Activated CD4-positive, alpha-beta memory T cell treated with anti-CD3 and anti-CD28 coated beads, Interleukin-2, amount 10 ng/mL, durations not matched to agents 7 days and 5 days (primary cell): ENCODE data around the gene EDN1. TPM values are rescaled to one million over a fixed set of nuclear protein-coding genes. Genes with fewer than 3 reads are reported as not detected.

Experiments used
- CTCF ChIA-PET: fragments of 350-600 bp; sonication (Branson Sonifier 250); formaldehyde crosslinking; loops from one replicate; lab custom pipeline; 2021; ENCODE audit warnings: antibody characterized with exemption, inconsistent platforms; lab: Charles Lee
- POLR2A ChIA-PET: fragments of 350-600 bp; sonication (Branson Sonifier 250); formaldehyde crosslinking; loops from one replicate; lab custom pipeline; 2021; ENCODE audit warnings: antibody characterized with exemption; lab: Charles Lee
- DNase-seq: peaks from one replicate; pipeline ENCODE4 v3.0.0-alpha.2; 2020
- H3K27ac Mint-ChIP-seq: one replicate; pipeline ENCODE4 v1.8.0; 2021; ENCODE audit warnings: mild to moderate bottlenecking, mixed read lengths
- H3K27me3 Mint-ChIP-seq: one replicate; pipeline ENCODE4 v1.8.0; 2021; ENCODE audit warnings: mixed read lengths
- H3K36me3 Mint-ChIP-seq: one replicate; pipeline ENCODE4 v1.8.0; 2021; ENCODE audit warnings: low read depth, mixed read lengths
- H3K4me1 Mint-ChIP-seq: one replicate; pipeline ENCODE4 v1.8.0; 2021; ENCODE audit warnings: mixed read lengths
- H3K4me3 Mint-ChIP-seq: one replicate; pipeline ENCODE4 v1.8.0; 2021; ENCODE audit warnings: mild to moderate bottlenecking, mixed read lengths
- H3K9me3 Mint-ChIP-seq: one replicate; pipeline ENCODE4 v1.8.0; 2021; ENCODE audit warnings: mixed read lengths
- total RNA-seq, 2 experiments: library from RNA; stranded (reverse); gene quantifications; one replicate each; pipeline ENCODE4 v1.2.3, GENCODE V29; 2021

Gene EDN1
- total RNA-seq, 2 experiments from 2014 or later: 0.10 TPM; not detected in 1

- Mint-ChIP-seq H3K4me3 (no peak overlapping the region), H3K4me1 (peaks cover 13% of the 10 kb centered on the region), H3K27me3 (peaks cover 45% of the 10 kb centered on the region), H3K36me3 (no peaks in the 10 kb centered on the region), H3K9me3 (no peaks in the 10 kb centered on the region), H3K27ac (no peak overlapping the region)
- DNase-seq: no peak
- ChIA-PET CTCF (interaction anchor here (3.4 kb wide), 1 partner anchor 637 kb away, joined by 56 read pairs; no protein-coding TSS in a partner anchor), POLR2A (no interaction called here)
Observed at GRCh38 chr6:12291839-12292604, 1.9 kb downstream of the EDN1 start.

DNA sequence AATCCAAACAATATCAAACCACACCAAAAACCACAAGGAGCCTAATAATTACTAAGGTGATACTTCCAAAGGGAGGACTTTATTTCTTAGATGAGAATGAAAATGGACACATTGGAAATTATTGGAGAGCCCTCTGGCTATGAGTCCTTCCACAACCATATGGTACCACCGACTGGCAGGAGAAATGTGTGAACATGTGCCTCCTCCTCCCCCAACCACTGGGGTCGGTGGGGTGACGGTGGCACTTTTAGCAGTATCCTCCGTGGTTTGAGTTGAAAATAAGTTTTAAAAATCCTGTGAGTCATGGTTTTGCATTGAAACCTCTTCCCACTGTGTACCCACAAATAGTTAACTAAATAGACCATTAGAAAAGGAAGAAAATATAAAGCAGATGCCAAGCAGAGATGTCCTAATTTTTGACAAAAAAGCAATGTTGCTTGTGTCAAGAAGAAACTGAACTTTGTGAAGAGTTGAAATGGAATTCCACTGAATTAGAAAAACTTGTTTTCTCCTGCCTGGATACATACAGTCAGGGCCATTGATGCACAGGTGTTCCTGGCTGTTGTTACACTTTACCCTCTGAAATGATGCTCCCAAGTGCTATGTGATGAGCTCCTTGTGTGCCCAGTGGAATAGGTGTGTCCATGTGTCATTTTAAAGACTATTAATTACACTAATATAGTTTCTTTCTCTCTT lies 3.2 kb downstream of the EDN1 start:
- no peak overlapping the region for H3K27ac Mint-ChIP-seq
- H3K4me1 Mint-ChIP-seq: peaks cover 13% of the 10 kb centered on the region
- H3K9me3 Mint-ChIP-seq: no peaks in the 10 kb centered on the region
- no peaks in the 10 kb centered on the region for H3K36me3 Mint-ChIP-seq
- peaks cover 49% of the 10 kb centered on the region for H3K27me3 Mint-ChIP-seq
- no peak overlapping the region for H3K4me3 Mint-ChIP-seq
- CTCF ChIA-PET: no interaction called here
- POLR2A ChIA-PET: no interaction called here
- no peak for DNase-seq

GRCh38 chr6:12293931-12294807 lies 4.0 kb downstream of the EDN1 start:
- DNase-seq: no peak
- Mint-ChIP-seq H3K36me3 (no peaks in the 10 kb centered on the region), H3K4me3 (no peak overlapping the region), H3K4me1 (peaks cover 11% of the 10 kb centered on the region), H3K27ac (no peak overlapping the region), H3K27me3 (peaks cover 42% of the 10 kb centered on the region), H3K9me3 (no peaks in the 10 kb centered on the region)
- POLR2A ChIA-PET: no interaction called here
- CTCF ChIA-PET: no interaction called here

- no peak overlapping the region for H3K27ac Mint-ChIP-seq
- peaks cover 35% of the 10 kb centered on the region for H3K27me3 Mint-ChIP-seq
- CTCF ChIA-PET: no interaction called here
- H3K9me3 Mint-ChIP-seq: no peaks in the 10 kb centered on the region
- POLR2A ChIA-PET: interaction anchor here (0.6 kb wide), 1 partner anchor 641 kb away, joined by 3 read pairs; no protein-coding TSS in a partner anchor
- H3K4me1 Mint-ChIP-seq: peaks cover 4% of the 10 kb centered on the region
- no peak for DNase-seq
- no peaks in the 10 kb centered on the region for H3K36me3 Mint-ChIP-seq
- H3K4me3 Mint-ChIP-seq: no peak overlapping the region
Observed at GRCh38 chr6:12294851-12295536, 4.8 kb downstream of the EDN1 start.

GRCh38 chr6:12295558-12296254 lies 5.5 kb downstream of the EDN1 start:
- no peaks in the 10 kb centered on the region for H3K4me1 Mint-ChIP-seq
- no peak for DNase-seq
- H3K9me3 Mint-ChIP-seq: no peaks in the 10 kb centered on the region
- CTCF ChIA-PET: no interaction called here
- no peak overlapping the region for H3K27ac Mint-ChIP-seq
- H3K36me3 Mint-ChIP-seq: no peaks in the 10 kb centered on the region
- H3K27me3 Mint-ChIP-seq: peaks cover 28% of the 10 kb centered on the region
- H3K4me3 Mint-ChIP-seq: no peak overlapping the region
- POLR2A ChIA-PET: interaction anchor here (0.6 kb wide), 1 partner anchor 642 kb away, joined by 3 read pairs; no protein-coding TSS in a partner anchor

- CTCF ChIA-PET: no interaction called here
- POLR2A ChIA-PET: no interaction called here
- no peak for DNase-seq
- peaks cover 27% of the 10 kb centered on the region for H3K27me3 Mint-ChIP-seq
- H3K9me3 Mint-ChIP-seq: no peaks in the 10 kb centered on the region
- no peak overlapping the region for H3K4me3 Mint-ChIP-seq
- H3K36me3 Mint-ChIP-seq: no peaks in the 10 kb centered on the region
- H3K4me1 Mint-ChIP-seq: no peaks in the 10 kb centered on the region
- H3K27ac Mint-ChIP-seq: no peak overlapping the region
Observed at GRCh38 chr6:12296255-12296573, 6.1 kb downstream of the EDN1 start.

DNA sequence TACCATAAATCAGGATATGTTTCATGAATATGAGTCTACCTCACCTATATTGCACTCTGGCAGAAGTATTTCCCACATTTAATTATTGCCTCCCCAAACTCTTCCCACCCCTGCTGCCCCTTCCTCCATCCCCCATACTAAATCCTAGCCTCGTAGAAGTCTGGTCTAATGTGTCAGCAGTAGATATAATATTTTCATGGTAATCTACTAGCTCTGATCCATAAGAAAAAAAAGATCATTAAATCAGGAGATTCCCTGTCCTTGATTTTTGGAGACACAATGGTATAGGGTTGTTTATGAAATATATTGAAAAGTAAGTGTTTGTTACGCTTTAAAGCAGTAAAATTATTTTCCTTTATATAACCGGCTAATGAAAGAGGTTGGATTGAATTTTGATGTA lies 6.4 kb downstream of the EDN1 start:
- Mint-ChIP-seq H3K27me3 (peaks cover 23% of the 10 kb centered on the region), H3K4me3 (no peak overlapping the region), H3K27ac (no peak overlapping the region), H3K4me1 (no peaks in the 10 kb centered on the region), H3K9me3 (no peaks in the 10 kb centered on the region), H3K36me3 (no peaks in the 10 kb centered on the region)
- DNase-seq: no peak
- CTCF ChIA-PET: no interaction called here
- POLR2A ChIA-PET: no interaction called here

DNA sequence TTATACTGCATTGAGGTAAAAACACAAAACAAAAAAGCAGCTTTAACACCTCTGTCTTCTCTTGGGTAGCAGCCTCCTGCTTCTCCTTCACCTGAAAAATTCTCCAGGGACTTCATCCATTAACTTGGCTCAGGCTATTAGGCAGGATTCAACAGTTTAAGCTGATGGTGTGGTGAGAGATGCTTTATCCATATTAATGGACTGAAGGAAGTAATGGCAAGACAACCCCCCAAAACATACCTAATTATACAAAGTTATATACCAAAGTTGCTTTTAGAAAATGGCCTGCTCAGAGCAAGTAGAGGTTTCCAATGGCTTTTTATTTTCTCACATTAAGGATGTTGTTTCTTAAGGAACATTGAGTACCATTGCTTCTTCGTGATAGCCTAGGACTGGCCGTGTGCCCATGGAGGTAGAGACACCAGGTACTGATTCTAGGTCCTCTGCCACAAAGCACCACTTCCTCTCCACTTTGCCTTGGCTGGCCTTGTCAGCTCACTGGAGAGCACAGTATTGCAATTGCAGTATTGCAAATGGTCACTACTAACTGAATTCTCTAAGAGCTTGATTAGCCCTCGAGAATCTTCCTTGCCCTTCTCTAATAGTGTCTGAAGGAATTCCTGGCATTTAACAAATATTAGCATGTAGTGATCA lies 7.3 kb downstream of the EDN1 start:
- Mint-ChIP-seq H3K27me3 (peaks cover 14% of the 10 kb centered on the region), H3K4me1 (no peaks in the 10 kb centered on the region), H3K9me3 (no peaks in the 10 kb centered on the region), H3K4me3 (no peak overlapping the region), H3K27ac (no peak overlapping the region), H3K36me3 (no peaks in the 10 kb centered on the region)
- ChIA-PET CTCF (no interaction called here), POLR2A (no interaction called here)
- no peak for DNase-seq

DNA sequence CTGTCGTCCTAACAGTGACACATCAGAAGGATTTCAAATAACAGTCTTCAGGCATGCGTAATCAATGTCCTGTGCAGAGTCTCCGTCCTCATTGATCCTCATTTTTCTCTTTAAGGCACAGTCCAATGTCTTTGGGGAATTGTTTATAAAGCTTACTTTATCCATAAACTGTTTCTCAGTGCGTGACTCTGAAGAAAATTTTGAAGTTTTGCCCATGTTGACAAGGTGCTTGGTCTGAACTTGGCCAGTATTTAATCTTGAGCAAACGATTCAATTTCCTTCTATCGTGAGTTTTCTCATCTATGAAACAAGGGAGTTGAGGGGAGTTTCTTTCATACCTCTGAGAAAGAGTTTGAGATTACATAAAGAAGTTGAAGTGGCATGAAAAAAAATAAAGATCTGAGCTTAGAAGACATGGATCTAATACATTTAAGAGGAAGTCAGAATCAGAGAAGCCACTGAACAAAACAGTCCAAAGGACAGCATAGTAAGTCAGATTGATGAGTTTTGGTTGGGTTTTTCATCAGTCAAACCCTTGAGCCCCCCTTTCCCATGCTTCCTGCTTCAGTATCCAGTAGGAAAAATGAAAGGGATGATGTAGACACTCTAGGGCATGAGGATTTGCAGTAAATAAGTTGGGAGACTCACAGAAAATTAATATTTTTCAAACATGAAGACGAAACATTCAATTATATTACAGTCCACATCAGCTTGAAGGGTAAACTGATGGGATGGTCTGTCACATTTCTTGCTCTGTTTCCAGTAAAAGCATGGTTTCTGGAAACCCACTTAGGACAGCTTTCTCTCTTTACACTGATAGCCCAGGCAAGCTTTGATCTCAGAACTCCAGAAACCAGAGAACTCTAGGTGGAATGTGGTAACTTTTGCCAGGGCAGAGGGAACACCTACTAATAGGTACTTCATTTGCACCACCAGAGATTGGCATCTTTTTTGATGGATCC lies 8.1 kb downstream of the EDN1 start:
- Mint-ChIP-seq H3K4me1 (no peaks in the 10 kb centered on the region), H3K27me3 (peaks cover 6% of the 10 kb centered on the region), H3K27ac (no peak overlapping the region), H3K9me3 (no peaks in the 10 kb centered on the region), H3K36me3 (no peaks in the 10 kb centered on the region), H3K4me3 (no peak overlapping the region)
- POLR2A ChIA-PET: no interaction called here
- CTCF ChIA-PET: interaction anchor here (1.4 kb wide), 1 partner anchor 8 kb away, joined by 7 read pairs; the partner anchor contains the start of gene EDN1
- no peak for DNase-seq

DNA sequence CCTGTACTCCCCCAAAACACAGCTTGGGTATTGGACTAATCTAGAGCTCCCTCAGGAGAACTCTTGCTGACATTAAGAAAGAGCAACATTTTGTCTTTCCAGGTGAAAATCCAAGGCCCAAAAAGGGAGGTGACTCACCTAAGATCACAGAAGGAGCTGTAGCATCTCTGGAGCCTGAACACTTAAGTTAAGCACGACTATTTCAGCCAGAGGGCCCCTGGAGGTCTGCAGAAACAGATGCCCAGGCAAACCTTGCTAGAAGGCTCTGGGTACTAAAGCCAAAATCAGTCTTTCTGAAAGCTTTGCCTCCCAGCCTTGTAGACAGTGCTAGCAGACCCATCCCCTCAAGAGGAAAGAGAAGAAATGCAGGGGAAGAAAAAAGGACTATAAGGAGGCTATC lies 8.8 kb downstream of the EDN1 start:
- CTCF ChIA-PET: interaction anchor here (1.4 kb wide), 1 partner anchor 9 kb away, joined by 7 read pairs; the partner anchor contains the start of gene EDN1
- Mint-ChIP-seq H3K27me3 (peaks cover 4% of the 10 kb centered on the region), H3K4me1 (no peaks in the 10 kb centered on the region), H3K9me3 (no peaks in the 10 kb centered on the region), H3K27ac (no peak overlapping the region), H3K4me3 (no peak overlapping the region), H3K36me3 (no peaks in the 10 kb centered on the region)
- POLR2A ChIA-PET: no interaction called here
- no peak for DNase-seq

- Mint-ChIP-seq H3K27me3 (peaks cover 8% of the 10 kb centered on the region), H3K4me3 (no peak overlapping the region), H3K4me1 (no peaks in the 10 kb centered on the region), H3K9me3 (no peaks in the 10 kb centered on the region), H3K36me3 (no peaks in the 10 kb centered on the region), H3K27ac (no peak overlapping the region)
- ChIA-PET CTCF (no interaction called here), POLR2A (no interaction called here)
- no peak for DNase-seq
Observed at GRCh38 chr6:12301018-12301417, 10.9 kb downstream of the EDN1 start.
